C4-2B (cell line): ENCODE data around the gene EFNA1.
"Not testable (repeated sequence)": the region's sequence is repeated elsewhere in the genome, so short reads cannot be mapped to it uniquely, and the experiment has no call there.

ENCODE experiments used
- ZFX ChIP-seq: fragments of 450-650 bp; IDR thresholded peaks from 2 replicates; pipeline ENCODE4 v1.6.1; 2017
- TF ChIP-seq, protein P1 (sequence below): fragments of 450-650 bp; conservative IDR thresholded peaks from 2 replicates; pipeline ENCODE4 v1.5.1; 2017; ENCODE audit warnings: mild to moderate bottlenecking

DNA sequence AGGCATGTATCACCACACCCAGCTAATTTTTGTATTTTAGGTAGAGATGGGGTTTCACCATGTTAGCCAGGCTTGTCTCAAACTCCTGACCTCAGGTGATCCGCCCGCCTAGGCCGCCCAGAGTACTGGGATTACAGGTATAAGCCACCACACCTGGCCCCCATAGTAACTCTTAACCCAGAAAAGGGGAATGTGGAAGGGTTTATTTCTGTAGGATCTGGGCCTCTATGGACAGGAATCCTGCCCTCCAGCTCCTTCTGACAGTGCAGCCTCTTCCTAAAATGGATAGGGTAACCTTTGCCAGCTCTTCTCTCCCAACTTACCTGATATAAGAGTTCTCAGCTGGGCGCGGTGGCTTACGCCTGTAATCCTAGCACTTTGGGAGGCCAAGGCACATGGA is 35.0 kb downstream of the EFNA1 start:
- TF ChIP-seq, protein P1, sequence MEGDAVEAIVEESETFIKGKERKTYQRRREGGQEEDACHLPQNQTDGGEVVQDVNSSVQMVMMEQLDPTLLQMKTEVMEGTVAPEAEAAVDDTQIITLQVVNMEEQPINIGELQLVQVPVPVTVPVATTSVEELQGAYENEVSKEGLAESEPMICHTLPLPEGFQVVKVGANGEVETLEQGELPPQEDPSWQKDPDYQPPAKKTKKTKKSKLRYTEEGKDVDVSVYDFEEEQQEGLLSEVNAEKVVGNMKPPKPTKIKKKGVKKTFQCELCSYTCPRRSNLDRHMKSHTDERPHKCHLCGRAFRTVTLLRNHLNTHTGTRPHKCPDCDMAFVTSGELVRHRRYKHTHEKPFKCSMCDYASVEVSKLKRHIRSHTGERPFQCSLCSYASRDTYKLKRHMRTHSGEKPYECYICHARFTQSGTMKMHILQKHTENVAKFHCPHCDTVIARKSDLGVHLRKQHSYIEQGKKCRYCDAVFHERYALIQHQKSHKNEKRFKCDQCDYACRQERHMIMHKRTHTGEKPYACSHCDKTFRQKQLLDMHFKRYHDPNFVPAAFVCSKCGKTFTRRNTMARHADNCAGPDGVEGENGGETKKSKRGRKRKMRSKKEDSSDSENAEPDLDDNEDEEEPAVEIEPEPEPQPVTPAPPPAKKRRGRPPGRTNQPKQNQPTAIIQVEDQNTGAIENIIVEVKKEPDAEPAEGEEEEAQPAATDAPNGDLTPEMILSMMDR = not testable (repeated sequence)
- not testable (repeated sequence) for TF ChIP-seq ZFX
